ENCODE results near the gene MTG2.
A peak's percentile ranks its signal among the peaks of the same experiment; 100 is the strongest.

The MTG2 gene

DNA sequence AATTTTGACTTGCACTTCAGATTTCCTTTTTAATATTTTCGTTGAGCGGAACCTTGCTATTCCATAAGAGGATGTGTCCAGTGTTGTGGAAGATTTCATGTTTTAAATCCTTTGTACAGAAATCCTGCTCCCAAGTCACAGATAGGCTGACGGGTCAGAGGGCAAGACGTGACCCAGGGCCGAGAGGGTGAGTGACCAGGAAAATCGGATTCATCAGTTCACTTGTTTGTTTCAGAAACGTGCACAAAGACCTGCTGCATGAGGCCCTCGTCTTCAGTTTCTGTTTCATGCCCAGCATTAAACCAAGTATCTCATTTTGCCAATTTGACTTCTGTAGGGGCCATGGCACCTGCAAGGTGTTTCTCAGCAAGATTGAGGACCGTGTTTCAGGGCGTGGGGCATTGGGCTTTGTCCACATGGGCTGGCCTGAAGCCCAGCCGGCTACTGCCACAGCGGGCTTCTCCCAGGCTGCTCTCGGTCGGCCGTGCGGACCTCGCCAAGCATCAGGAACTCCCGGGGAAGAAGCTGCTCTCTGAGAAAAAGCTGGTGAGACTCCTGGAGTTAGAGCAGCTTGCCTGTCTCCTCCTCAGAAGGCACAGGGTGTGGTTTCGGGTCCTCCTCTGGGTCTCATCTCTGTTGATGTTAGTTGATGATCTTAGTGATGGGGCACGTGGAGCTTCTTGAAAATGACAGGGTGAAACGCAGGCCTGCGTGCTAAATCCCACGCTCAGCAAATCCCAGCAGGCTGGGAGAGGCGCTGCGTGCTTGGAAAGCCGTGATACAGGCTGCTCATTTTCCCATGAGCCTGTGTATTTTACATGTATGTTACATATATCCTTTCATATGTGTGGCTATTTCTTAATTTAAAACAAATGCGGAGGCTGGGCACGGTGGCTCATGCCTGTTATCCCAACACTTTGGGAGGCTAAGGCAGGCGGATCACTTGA, 10.5 kb downstream of the MTG2 start:
- no peak overlapping the region for H2AFZ ChIP-seq (ENCODE audit: low read depth, low read length)
- no peak overlapping the region for H3K27ac ChIP-seq (ENCODE audit: low read length)
- H3K9me3 ChIP-seq (ENCODE audit: insufficient read depth, low read length) = no peaks in the 10 kb centered on the region
- H4K20me1 ChIP-seq (ENCODE audit: insufficient read depth, low read length) = peaks cover 3% of the 10 kb centered on the region; the same call in 1 of the 2 replicates
- no peaks in the 10 kb centered on the region for H3K27me3 ChIP-seq (ENCODE audit: low read depth, low read length)
- no peak overlapping the region for H3K4me2 ChIP-seq (ENCODE audit: low read length)
- TF ChIP-seq, protein P1, sequence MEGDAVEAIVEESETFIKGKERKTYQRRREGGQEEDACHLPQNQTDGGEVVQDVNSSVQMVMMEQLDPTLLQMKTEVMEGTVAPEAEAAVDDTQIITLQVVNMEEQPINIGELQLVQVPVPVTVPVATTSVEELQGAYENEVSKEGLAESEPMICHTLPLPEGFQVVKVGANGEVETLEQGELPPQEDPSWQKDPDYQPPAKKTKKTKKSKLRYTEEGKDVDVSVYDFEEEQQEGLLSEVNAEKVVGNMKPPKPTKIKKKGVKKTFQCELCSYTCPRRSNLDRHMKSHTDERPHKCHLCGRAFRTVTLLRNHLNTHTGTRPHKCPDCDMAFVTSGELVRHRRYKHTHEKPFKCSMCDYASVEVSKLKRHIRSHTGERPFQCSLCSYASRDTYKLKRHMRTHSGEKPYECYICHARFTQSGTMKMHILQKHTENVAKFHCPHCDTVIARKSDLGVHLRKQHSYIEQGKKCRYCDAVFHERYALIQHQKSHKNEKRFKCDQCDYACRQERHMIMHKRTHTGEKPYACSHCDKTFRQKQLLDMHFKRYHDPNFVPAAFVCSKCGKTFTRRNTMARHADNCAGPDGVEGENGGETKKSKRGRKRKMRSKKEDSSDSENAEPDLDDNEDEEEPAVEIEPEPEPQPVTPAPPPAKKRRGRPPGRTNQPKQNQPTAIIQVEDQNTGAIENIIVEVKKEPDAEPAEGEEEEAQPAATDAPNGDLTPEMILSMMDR (IDR thresholded peaks at IDR 0.05; ENCODE audit: low read depth, low read length) = no peak
- no peak for TF ChIP-seq EZH2phosphoT487 (IDR thresholded peaks at IDR 0.05; ENCODE audit: low read depth)
- H3K9ac ChIP-seq (ENCODE audit: low read length) = no peak overlapping the region
- H3K79me2 ChIP-seq (ENCODE audit: low read length) = peaks cover 31% of the 10 kb centered on the region
- H3K4me1 ChIP-seq (ENCODE audit: low read length) = peaks cover 14% of the 10 kb centered on the region
- H3K4me3 ChIP-seq (ENCODE audit: low read length) = no peak overlapping the region
- peaks cover 23% of the 10 kb centered on the region for H3K36me3 ChIP-seq (replicated peaks; ENCODE audit: low read depth, low read length)

DNA sequence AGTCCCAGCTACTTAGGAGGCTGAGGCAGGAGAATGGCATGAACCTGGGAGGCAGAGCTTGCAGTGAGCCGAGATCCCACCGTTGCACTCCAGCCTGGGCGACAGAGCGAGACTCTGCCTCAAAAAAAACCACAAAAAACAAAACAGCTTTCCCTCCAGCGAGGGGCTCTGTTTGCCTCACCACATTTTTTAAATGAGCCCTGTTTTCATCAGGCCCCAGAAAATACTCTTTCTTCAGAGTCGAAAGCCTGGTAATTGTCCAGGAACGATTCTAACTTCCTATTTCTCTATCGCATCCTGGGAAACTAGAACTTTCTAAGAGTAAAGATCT, 12.2 kb downstream of the MTG2 start:
- Histone ChIP-seq H3K27ac (ENCODE audit: low read length) (no peak overlapping the region), H4K20me1 (ENCODE audit: insufficient read depth, low read length) (peaks cover 3% of the 10 kb centered on the region; the same call in 1 of the 2 replicates), H2AFZ (ENCODE audit: low read depth, low read length) (no peak overlapping the region), H3K9me3 (ENCODE audit: insufficient read depth, low read length) (no peaks in the 10 kb centered on the region), H3K4me1 (ENCODE audit: low read length) (peaks cover 14% of the 10 kb centered on the region), H3K36me3 (replicated peaks; ENCODE audit: low read depth, low read length) (peaks cover 30% of the 10 kb centered on the region), H3K9ac (ENCODE audit: low read length) (no peak overlapping the region), H3K4me3 (ENCODE audit: low read length) (no peak overlapping the region), H3K79me2 (ENCODE audit: low read length) (peaks cover 18% of the 10 kb centered on the region), H3K27me3 (ENCODE audit: low read depth, low read length) (no peaks in the 10 kb centered on the region), H3K4me2 (ENCODE audit: low read length) (no peak overlapping the region)
- no peak for TF ChIP-seq EZH2phosphoT487 (IDR thresholded peaks at IDR 0.05; ENCODE audit: low read depth)
- TF ChIP-seq, protein P1 (IDR thresholded peaks at IDR 0.05; ENCODE audit: low read depth, low read length) = no peak

DNA sequence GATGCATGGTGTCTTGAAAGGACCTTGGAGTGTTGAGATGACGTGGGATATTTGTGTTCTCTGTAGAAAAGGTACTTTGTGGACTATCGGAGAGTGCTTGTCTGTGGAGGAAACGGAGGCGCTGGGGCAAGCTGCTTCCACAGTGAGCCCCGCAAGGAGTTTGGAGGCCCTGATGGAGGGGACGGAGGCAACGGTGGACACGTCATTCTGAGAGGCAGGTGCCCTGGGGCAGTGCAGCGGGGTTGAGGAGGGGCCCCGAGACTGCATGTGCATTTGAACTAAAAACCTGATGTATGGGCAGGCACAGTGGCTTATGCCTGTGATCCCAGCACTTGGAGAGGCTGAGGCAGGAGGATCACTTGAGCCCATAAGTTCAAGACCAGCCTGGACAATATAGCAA, 12.9 kb downstream of the MTG2 start:
- Histone ChIP-seq H3K79me2 (ENCODE audit: low read length) (peaks cover 11% of the 10 kb centered on the region; the same call in 1 of the 2 replicates), H3K4me1 (ENCODE audit: low read length) (peaks cover 14% of the 10 kb centered on the region), H3K4me2 (ENCODE audit: low read length) (peak overlapping the region; percentile 37), H4K20me1 (ENCODE audit: insufficient read depth, low read length) (no peaks in the 10 kb centered on the region), H3K27me3 (ENCODE audit: low read depth, low read length) (no peaks in the 10 kb centered on the region), H3K4me3 (ENCODE audit: low read length) (no peak overlapping the region), H3K27ac (ENCODE audit: low read length) (no peak overlapping the region), H2AFZ (ENCODE audit: low read depth, low read length) (no peak overlapping the region), H3K36me3 (replicated peaks; ENCODE audit: low read depth, low read length) (peaks cover 34% of the 10 kb centered on the region), H3K9ac (ENCODE audit: low read length) (no peak overlapping the region), H3K9me3 (ENCODE audit: insufficient read depth, low read length) (no peaks in the 10 kb centered on the region)
- no peak for TF ChIP-seq EZH2phosphoT487 (IDR thresholded peaks at IDR 0.05; ENCODE audit: low read depth)

DNA sequence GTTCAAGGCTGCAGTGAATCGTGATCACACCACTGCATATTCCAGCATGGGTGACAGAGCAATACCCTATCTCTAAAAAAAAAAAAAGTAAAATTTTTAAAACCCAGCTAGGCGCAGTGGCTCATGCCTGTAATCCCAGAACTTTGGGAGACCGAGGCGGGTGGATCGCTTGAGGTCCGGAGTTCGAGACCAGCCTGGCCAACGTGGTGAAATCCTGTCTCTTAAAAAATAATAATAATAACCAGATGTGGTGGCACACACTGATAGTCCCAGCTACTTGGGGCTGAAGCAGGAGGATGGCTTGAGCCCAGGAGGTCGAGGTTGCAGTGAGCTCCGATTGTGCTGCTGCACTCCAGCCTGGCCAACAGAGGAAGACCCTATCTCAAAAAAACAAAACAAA, 13.5 kb downstream of the MTG2 start:
- no peaks in the 10 kb centered on the region for H3K9me3 ChIP-seq (ENCODE audit: insufficient read depth, low read length)
- no peak overlapping the region for H3K27ac ChIP-seq (ENCODE audit: low read length)
- no peak for TF ChIP-seq EZH2phosphoT487 (IDR thresholded peaks at IDR 0.05; ENCODE audit: low read depth)
- TF ChIP-seq, protein P1 (IDR thresholded peaks at IDR 0.05; ENCODE audit: low read depth, low read length) = no peak
- peaks cover 14% of the 10 kb centered on the region for H3K4me1 ChIP-seq (ENCODE audit: low read length)
- H3K79me2 ChIP-seq (ENCODE audit: low read length) = 0 out of 2 replicates have a peak, but pooled peaks cover 5% of the 10 kb centered on the region
- peaks cover 34% of the 10 kb centered on the region for H3K36me3 ChIP-seq (replicated peaks; ENCODE audit: low read depth, low read length)
- no peaks in the 10 kb centered on the region for H3K27me3 ChIP-seq (ENCODE audit: low read depth, low read length)
- no peak overlapping the region for H3K9ac ChIP-seq (ENCODE audit: low read length)
- H3K4me3 ChIP-seq (ENCODE audit: low read length) = no peak overlapping the region
- no peaks in the 10 kb centered on the region for H4K20me1 ChIP-seq (ENCODE audit: insufficient read depth, low read length)
- H3K4me2 ChIP-seq (ENCODE audit: low read length) = peak overlapping the region; percentile 37; the same call in 1 of the 2 replicates
- no peak overlapping the region for H2AFZ ChIP-seq (ENCODE audit: low read depth, low read length)
